Inferior parietal cortex (tissue), 1 donor: Measurements from ENCODE around the gene ATG7.
"Not testable (repeated sequence)": the region's sequence is repeated elsewhere in the genome, so short reads cannot be mapped to it uniquely, and the experiment has no call there.

Experiments used
- DNase-seq: peaks from one replicate; pipeline ENCODE4 v3.0.0-alpha.2; 2016; ENCODE audit errors: extremely low spot score

Gene ATG7

GRCh38 chr3:11254876-11255275 is 17.3 kb upstream of the ATG7 start:
- no peak for DNase-seq

GRCh38 chr3:11255537-11255936 is 16.7 kb upstream of the ATG7 start:
- DNase-seq: not testable (repeated sequence)

GRCh38 chr3:11258958-11259357 is 13.2 kb upstream of the ATG7 start:
- no peak for DNase-seq

- no peak for DNase-seq
Measured at GRCh38 chr3:11260460-11260859, 11.7 kb upstream of the ATG7 start.

GRCh38 chr3:11269007-11269406 is 3.2 kb upstream of the ATG7 start:
- DNase-seq: no peak

- DNase-seq: no peak
Measured at GRCh38 chr3:11272906-11273574, 843 bp downstream of the ATG7 start.

GRCh38 chr3:11273891-11274291 is 1.7 kb downstream of the ATG7 start:
- no peak for DNase-seq

- no peak for DNase-seq
Measured at GRCh38 chr3:11274566-11275142, 2.5 kb downstream of the ATG7 start.

GRCh38 chr3:11275926-11276325 is 3.7 kb downstream of the ATG7 start:
- DNase-seq: no peak

GRCh38 chr3:11276901-11277300 is 4.7 kb downstream of the ATG7 start:
- no peak for DNase-seq

- peak; percentile 91 for DNase-seq
Measured at GRCh38 chr3:11282250-11283138, 10.3 kb downstream of the ATG7 start.

GRCh38 chr3:11283139-11283475 is 10.9 kb downstream of the ATG7 start:
- DNase-seq: no peak

GRCh38 chr3:11284011-11284410 is 11.8 kb downstream of the ATG7 start:
- DNase-seq: no peak

GRCh38 chr3:11285471-11285870 is 13.3 kb downstream of the ATG7 start:
- no peak for DNase-seq

- no peak for DNase-seq
Measured at GRCh38 chr3:11287404-11287803, 15.2 kb downstream of the ATG7 start.

GRCh38 chr3:11288021-11288491 is 15.9 kb downstream of the ATG7 start:
- no peak for DNase-seq

GRCh38 chr3:11288786-11289637 is 16.8 kb downstream of the ATG7 start:
- no peak for DNase-seq

- DNase-seq: no peak
Measured at GRCh38 chr3:11289864-11290263, 17.7 kb downstream of the ATG7 start.

GRCh38 chr3:11290743-11291680 is 18.8 kb downstream of the ATG7 start:
- no peak for DNase-seq

- no peak for DNase-seq
Measured at GRCh38 chr3:11291808-11292207, 19.6 kb downstream of the ATG7 start.

GRCh38 chr3:11297126-11297525 is 24.9 kb downstream of the ATG7 start:
- no peak for DNase-seq
